NOMO-1 (cell line): ENCODE measurements around the gene GANAB.
"Not testable (repeated sequence)": the region's sequence is repeated elsewhere in the genome, so short reads cannot be mapped to it uniquely, and the experiment has no call there.

Source experiments
- DNase-seq, 2 experiments: peaks; one replicate each; lab custom pipeline; 2025; ENCODE audit not compliant: unreplicated experiment in 2 of 2; lab: John Stamatoyannopoulos, UW

The GANAB gene

DNA sequence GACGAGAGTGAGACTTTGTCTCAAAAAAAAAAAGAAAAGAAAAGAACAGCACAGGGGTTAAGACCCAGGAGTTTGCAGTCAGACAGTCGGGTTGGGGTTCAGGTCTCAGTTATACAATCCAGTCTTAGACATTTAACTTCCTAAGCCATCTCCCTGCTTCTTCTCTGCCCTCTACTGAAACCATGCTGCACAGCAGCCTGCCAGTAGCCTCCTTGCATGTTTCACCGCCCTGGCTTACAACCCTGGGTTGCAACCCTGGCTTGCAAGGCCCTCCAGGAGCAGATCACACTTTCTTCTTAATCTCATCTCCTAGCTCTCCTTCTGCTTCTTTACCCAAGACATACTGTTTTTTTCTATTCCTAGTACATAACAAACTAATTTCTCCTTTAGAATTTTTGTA, 18.7 kb downstream of the GANAB start:
- DNase-seq: no peak

DNA sequence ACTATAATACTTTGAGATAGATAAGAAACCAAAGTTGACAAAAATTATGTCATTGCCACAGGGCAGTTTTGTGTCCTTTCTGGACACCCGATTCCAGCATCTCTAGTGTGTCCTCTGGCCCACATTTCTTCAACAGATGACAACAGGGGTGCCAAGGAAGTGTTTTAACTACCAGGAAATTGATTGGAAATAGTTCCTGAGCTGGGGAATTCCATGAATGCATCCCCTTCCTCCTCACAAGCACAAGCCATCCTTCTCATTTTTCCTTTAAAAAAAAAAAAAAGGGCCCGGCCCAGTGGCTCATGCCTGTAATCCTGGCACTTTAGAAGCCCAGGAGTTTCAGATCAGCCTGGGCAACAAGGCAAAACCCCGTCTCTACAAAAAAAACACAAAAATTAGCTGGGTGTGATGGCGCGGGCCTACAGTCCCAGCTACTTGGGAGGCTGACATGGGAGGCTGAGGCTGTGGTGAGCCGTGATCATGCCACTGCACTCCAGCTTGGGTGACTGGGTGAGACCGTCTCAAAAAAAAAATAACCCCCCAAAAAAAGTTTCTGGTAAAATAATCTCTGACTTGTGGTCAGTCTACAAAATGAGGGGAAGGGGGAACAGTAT, 23.8 kb downstream of the GANAB start:
- DNase-seq: no peak

DNA sequence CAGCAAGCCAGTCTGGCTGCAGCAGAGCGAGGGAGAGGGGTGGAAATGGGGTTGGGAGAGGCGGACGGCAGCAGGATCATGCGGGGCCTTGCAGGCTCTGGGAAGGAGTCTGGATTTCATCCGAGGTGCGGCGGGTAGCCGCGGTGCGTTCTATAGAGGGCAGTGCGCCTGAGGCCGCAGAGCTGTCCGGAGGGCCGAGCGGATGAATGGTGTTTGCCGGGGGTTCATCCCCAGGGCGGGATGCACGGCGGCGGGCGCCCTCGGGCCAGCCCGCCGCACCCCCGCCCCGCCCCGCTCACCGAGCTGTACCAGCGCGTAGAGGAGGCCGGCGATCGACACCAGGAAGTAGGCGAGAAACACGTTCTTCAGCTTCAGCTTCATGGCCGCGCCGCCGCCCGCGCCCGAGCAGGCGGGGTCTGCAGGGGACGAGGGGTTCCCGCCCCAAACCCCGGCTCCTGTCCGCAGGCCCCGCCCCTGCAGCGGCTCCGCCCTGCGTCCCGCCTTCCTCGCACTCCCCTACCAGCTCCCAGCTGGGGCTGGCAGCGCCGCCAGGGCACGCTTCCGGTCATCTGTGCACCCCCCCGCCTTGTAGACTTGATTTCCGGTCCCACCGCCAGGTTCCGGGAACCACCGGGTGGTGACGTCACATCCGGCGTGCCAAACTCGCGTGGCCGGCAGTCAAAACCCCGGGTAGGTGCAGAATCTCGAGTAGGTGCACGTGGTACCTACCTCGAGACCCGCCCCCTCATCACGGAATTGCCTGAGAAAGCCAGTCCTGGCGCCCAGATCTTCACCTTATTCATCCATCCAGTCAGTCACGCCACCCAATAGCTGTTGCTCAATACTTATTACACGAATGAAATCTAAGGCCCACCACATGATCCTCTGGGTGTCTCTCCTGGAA, 24.6 kb downstream of the GANAB start, which contains the start of gene B3GAT3:
Gene B3GAT3, minus strand, starts transcription at position 420 of the 904 bp plus-strand sequence. Its CDS starts 39 bp downstream, at position 381.
- DNase-seq: peak; percentile 94 to 97

DNA sequence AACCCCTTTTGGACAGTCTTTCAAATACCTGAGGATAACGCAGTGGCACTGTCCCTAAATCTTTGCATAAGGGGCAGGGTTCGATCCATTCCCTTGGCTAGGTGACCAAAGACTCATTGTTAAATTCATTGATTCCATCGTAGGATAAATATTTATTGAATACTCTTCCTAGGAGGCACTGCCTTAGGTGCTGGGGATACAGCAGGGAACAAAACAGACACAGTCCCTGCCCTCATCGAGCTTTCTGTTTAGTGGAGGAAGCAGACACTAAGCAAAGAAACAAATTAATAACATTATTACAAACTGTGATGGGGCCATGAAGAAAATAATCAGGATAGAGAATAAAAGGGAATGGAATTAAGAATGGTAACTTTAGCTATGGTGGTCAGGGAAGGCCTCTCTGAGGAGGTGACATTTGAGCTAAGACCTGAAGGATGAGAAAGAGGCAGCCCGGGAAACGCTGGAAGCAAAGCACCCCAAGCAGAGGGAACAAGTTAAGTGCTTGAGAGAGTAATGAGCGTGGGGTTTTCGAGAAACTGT, 25.3 kb downstream of the GANAB start:
- DNase-seq: no peak

DNA sequence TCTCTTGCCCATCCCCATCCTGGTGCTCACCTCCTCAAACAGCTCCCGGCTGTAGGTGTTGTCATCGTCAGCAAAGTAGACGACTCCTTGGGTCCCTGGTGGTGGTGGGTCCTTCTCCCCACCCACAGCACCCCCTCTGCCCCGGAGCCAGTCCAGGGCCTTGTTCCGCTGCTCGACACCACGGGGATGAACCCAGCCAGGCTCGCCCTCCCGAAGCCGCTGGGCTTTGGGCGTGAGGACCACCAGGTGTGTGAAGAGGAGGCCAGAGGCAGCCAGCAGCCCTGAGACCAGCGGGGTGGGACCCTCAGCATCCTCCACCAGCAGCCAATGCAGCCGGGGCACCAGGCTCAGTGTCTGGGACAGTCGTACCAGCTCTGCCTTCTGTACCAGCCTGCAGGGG, 29.5 kb downstream of the GANAB start:
- not testable (repeated sequence) for DNase-seq

DNA sequence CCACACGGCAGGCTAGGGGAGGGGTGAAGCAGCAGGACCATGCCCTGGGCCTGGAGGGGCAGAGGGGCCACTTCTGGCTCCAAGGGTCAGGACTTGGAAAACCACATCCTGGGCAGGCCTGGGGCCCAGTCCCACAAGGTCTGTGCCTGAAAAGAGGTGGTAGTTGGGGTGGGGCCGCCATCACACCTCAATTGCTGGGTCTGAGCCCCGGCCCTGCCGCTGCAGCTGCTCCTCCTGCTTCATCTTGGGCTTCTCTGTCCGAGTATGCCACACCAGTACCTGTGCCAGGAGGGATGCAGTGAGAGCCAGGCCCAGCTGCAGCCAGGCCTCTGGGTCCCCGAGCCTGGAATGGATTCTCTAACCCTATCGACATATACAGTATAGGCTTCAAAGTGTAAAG, 30.9 kb downstream of the GANAB start:
- no peak for DNase-seq

DNA sequence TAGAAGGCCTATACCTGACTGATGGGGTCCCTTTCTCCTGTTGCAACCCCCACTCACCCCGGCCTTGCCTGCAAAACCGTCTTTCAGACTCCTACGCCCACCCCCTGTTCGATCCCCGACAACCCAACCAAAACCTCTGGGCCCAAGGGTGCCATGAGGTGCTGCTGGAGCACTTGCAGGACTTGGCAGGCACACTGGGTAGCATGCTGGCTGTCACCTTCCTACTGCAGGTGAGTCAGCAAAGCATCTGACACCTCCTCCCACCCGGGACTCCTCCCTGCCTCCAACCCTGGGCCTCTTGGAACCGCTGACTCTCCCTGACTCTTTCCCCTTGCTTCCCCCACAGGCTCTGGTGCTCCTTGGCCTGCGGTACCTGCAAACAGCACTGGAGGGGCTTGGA, 32.1 kb downstream of the GANAB start:
- no peak for DNase-seq

DNA sequence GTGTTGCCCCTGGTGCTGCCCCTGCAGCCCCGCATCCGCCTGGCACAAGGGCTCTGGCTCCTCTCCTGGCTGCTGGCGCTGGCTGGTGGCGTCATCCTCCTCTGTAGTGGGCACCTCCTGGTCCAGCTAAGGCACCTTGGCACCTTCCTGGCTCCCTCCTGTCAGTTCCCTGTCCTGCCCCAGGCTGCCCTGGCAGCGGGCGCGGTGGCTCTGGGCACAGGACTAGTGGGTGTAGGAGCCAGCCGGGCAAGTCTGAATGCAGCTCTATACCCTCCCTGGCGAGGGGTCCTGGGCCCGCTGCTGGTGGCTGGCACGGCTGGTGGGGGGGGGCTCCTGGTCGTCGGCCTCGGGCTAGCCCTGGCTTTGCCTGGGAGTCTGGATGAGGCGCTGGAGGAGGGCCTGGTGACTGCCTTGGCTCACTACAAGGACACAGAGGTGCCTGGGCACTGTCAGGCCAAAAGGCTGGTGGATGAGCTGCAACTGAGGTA, 33.1 kb downstream of the GANAB start:
- no peak for DNase-seq

DNA sequence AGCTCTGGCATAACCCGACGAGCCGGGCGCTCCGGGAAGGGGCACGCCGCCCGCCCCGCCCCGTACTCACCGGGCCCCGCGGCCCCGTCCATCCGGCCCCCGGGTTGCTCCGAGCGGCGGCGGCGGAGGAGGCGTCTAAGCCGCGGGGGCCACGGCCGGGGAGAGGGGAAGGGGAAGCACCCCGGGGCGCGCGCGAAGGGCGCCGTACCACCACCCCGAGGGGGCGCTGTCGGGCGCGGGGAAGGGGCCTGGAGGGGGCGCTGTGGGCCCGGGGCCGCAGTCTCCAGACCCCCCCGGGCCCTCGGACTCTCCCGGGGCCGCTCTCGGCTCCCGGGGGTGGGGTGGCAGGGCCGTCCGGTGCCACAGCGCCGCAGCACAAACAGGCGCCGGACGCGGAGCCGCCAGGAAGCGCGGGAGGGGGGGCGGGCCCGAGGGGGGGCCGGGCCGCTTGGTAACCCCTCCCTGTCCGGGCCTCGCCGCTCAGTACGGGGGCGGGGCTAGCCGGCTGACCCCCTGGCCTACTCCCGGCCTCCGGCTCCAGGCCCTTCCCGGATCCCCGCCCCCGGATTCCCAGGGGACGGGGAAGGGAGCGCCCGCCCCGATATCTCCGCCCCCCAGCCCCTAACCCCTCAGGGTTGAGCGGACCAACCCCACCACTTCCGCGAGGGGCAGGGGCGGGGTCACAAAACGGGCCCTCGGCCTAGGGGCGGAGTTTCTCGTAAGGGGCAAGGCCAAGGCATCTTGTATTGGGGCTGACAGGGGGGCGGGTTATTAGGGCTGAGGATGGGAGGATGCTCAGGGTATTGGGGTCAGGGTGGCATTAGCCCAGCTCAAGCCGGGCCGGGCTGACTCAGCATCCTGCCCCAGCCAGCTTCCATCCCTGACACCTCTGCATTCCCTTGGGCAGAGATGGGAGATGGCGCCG, 33.8 kb downstream of the GANAB start, which contains the start of the genes EML3 and ROM1:
Gene EML3, minus strand, starts transcription at position 410 of the 925 bp plus-strand sequence. Its CDS starts 318 bp downstream, at position 92.
Gene ROM1, plus strand, starts transcription at position 892 of the 925 bp plus-strand sequence. Its CDS starts 25 bp downstream, at position 917.
- peak; percentile 69 to 73 for DNase-seq

DNA sequence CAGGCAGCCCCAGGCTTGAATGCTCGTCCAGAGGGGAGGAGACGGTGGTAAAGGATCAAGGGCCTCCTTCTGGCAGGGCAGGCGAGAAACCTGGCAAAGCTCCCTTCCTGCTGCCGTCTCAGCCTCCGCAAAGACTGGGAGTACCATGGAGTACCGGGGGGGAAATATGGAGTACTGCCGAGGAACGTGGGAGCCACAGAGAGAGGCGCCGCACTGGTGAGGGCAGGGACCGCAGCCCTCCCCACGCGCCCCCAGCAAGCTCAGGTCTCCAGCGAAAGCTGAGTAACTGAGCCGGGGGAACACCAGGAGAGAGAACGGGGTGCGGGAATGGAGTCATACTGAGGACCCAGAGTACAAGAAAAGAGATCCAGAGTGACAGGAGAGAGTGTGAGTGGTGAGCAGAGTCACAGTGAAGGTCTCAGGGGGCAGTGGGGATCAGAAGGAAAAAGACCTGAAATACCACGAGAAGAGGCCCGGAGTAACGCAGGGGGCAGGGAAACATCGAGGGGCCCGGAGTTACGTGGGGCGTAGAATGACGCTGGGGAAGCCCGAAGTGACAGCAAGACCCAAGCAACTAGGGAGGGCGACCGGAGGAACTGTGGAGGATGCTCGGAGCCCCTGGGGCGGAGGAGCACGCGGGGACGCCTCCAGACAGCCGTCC, 34.6 kb downstream of the GANAB start:
- peak; percentile 31 to 69 for DNase-seq

DNA sequence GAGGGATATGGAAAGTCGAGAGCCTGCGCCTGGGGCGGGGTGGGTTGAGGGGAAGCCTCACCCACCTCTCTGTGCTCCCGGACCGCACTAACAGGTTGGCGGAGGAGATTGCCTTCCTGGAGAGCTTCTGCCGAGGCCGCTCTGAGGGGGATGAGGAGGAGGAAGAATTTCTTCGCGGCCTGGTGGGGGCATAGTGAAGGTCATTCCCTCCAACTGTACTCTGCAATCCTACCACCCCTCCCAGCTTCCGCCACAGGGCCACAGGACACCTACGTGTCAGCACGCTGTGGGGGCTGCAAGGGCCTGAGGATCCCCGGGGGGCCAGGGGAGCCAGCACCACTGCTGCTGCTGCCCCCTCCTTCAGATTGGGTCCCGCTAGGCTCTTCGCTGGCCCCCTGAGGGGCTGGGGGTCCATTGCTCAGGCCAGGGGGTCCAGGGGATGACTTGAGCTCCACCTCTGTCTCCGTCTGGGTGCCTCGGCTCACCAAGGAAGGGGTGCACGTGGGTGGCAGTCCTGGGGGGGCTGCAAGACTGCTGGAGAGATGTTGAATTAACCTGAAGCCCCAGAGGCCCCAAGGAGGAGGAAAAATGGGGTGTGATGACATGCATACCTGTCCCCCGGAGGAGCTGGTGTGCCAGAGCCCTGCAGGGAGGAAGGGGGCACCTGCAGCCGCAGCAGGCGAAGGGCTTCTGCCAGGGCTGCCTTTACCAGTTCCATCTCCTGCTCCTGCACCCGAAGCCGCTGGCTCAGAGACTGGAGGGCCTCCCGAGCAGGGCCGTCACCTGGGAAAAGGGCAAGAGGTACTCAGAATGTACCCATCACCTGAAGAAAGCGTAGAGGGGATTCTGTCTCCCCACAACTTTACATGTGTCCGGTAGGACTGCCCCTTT, 35.4 kb downstream of the GANAB start:
- DNase-seq: no peak

DNA sequence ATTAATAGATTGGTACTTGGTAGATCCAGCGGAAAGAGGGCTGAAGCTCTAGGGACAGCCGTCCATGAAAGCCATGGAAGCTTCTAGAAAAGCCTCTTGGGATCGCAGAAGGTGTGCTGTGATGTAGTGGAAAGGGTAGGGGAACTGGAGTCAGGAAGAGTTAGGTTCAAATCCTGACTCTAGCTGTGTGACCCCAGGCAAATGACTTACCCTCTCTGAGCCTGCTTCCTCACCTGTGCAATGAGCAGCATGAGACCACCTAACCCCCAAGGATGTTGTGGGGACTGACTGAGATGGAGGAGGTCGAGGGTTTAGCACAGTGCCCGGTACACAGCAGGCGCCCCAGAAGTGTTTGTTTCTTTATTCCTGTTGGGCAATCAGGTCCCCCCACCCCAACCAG, 36.0 kb downstream of the GANAB start:
- DNase-seq: no peak

DNA sequence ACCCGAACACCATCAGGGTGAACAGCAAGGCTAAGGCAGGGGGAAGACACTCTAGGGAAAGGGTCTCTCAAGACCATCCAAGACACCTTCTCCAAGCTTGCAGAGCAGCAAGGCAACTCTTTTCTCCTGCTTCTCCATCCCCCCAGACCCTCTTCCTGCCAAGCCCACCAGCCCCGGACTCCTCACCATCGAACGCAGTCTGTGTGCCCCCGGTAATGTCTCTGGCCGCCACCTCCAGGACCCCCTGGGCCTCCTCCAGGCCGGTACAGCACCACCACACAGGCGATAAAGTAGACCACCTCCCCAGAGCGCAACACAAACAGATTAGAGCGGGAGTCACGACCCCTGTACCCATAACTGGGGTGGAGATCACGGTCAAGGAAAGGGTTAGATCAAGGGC, 37.6 kb downstream of the GANAB start:
- no peak for DNase-seq

DNA sequence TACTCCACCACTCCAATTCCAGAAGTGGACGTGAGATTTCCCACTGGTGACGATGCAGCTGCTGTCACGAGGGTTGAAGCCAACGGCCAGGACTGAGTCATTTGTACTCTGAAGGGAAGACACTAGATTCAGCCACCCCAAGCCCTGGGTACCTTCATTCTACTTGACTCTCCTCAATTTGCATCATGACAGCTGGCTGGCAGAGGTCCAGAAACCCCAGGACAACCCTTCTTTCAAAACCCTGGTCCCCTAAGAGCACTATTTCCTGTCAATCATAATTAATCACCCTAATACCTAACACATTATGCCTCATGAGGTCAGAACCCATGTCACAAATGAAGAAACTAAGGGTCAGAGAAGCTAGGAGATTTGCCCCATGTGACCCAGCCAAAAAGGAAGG, 38.7 kb downstream of the GANAB start:
- no peak for DNase-seq

DNA sequence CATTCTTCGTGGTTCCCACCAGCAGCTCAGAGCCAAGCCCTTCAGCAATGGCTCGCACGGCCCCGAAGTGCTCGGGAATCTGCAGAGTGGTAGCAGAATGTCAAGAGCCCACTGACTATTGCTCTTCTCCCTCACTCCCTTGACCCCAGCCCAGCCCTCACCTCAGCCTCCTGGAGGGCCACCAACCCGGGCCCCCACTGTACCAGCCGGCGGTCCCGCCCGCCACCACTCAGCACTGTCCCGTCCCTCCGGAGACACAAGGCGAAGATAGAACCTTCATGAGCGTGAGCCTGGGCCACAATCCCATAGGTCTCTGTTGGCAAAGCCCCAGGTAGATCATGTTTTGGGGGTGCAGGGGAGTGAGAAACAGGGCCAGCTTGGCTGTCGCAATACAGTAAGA, 40.5 kb downstream of the GANAB start:
- no peak for DNase-seq

DNA sequence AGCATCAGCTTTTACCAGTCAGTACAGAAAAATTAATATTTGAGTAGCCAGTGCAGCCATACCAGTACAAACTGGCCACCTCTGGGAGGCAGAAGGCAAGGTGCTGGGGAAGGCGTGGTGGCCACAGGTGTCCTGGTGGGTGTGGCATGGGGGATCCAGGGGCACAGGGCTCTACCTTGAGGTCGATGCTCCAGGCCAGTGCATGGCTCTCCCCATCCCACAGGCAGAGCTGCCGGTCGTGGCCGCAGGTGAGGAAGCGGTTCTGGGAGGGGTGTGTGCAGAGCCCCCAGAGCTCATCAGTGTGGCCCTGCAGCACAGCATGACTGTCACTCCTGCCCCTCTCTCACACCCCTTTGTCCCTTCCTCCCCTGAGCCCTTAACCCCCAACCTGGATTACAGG, 40.9 kb downstream of the GANAB start:
- DNase-seq: no peak

DNA sequence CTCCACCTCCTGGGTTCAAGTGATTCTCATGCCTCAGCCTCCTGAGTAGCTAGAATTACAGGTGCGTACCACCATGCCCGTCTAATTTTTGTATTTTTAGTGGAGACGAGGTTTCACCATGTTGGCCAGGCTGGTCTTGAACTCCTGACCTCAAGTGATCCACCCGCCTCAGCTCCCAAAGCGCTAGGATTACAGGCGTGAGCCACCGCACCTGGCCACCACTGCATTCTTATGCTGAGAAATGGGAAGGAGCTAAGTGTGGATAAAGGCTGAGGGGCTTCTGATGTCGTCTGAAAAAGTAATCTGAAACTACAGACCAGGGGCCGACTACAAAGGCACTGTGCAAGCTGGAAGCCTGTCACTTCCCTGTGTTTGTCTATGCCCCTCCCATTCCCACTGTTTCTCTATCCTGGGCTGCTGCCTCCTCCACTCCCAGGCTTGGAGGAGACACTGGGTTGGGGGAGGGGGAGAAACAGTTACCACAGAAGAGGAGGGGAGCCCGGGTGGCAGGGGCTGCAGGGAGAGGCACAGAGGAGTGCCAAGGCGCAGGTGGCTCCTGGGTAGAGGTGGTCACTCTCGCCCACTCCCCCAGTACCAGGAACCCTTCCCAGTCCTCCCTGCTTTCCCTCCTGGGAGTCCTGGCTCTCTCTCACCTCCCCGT, 41.8 kb downstream of the GANAB start:
- no peak for DNase-seq

DNA sequence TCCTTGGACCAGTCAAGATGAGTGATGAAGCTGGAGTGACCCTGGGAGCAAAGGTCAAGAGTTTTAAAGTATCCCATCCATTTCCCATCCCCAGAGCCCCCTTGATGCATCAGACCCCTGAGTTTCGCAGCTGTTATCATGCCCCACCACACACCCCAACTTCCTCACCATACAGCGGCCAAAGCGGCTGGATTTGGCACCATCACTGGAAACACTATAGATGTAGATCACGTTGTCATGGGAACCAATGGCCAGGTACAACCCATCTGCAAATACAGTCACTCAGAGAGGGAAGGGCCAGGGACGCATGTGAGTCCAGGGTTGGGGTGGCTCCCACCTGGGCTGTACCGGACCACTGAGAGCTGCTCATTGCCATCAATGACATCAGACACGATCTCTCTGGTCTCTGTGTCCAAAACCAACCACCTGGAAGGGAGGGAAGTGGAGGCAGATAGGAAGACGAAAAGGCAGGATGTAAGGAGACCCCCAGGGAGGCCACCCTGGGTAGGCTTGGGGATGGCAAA, 42.6 kb downstream of the GANAB start:
- no peak for DNase-seq
